ENCODE data around the gene TAS2R50.

Gene TAS2R50

DNA sequence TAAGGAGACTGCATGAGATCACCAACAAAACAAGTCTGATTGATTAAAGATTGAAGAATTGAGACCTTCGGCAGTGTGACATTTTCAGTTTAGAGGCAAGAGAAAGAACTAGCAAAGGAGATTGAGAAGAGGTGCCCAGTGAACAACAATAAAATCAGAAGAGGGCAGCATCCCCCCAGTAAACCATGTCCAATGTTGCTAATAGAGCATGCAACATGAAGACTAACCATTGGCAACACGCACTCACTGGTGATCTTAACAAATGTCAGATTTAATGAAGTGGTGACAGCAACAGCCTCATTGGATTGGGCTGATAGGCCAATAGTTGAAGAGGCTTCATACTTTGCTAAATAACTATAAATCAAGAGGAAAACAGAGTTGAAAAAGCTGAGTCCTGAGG lies 26.9 kb downstream of the TAS2R50 start:
- Histone ChIP-seq H3K9ac (ENCODE audit: low read depth in 1 of 2, low read length in 2 of 2) (no peak overlapping the region), H3K9me3 (ENCODE audit: control insufficient read depth in 1 of 2, low read length in 2 of 2) (no peaks in the 10 kb centered on the region)

DNA sequence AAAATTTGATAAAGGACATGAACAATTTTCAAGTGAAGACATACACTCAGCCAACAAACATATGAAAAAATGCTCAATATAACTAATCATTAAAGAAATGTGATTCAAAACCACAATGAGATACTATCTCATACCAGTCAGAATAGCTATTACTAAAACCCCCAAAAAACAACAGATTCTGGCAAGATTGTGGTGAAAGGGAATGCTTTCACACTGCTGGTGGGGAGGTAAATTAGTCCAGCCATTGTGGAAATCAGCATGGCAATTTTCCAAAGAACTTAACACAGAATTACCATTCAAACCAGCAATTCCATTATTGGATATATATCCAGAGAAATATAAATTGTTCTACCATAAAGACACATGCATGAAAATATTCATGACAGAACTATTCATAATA lies 29.0 kb downstream of the TAS2R50 start:
- Histone ChIP-seq H3K4me1 (ENCODE audit: control insufficient read depth in 1 of 2, insufficient read depth in 2 of 2, low read length in 2 of 2) (no peaks in the 10 kb centered on the region), H3K9me3 (ENCODE audit: control insufficient read depth in 1 of 2, low read length in 2 of 2) (no peaks in the 10 kb centered on the region), H3K4me3 (ENCODE audit: low read depth in 1 of 2, low read length in 2 of 2) (no peak overlapping the region), H3K9ac (ENCODE audit: low read depth in 1 of 2, low read length in 2 of 2) (no peak overlapping the region), H3K27me3 (ENCODE audit: control insufficient read depth in 1 of 2, insufficient read depth in 2 of 2, low read length in 2 of 2) (no peaks in the 10 kb centered on the region), H3K36me3 (ENCODE audit: control insufficient read depth in 1 of 2, insufficient read depth in 2 of 2, low read length in 2 of 2) (peaks cover 0 to 4% of the 10 kb centered on the region in 2 donors), H3K27ac (ENCODE audit: low read depth, low read length) (no peak overlapping the region)

More for the DNA sequence above, 26.9 kb downstream of the TAS2R50 start:
- H3K36me3 ChIP-seq (ENCODE audit: control insufficient read depth in 1 of 2, insufficient read depth in 2 of 2, low read length in 2 of 2) = peaks cover 0 to 4% of the 10 kb centered on the region in 2 donors
- H3K27me3 ChIP-seq (ENCODE audit: control insufficient read depth in 1 of 2, insufficient read depth in 2 of 2, low read length in 2 of 2) = no peaks in the 10 kb centered on the region
- H3K4me3 ChIP-seq (ENCODE audit: low read depth in 1 of 2, low read length in 2 of 2) = no peak overlapping the region
- no peak overlapping the region for H3K27ac ChIP-seq (ENCODE audit: low read depth, low read length)
- no peaks in the 10 kb centered on the region for H3K4me1 ChIP-seq (ENCODE audit: control insufficient read depth in 1 of 2, insufficient read depth in 2 of 2, low read length in 2 of 2)

DNA sequence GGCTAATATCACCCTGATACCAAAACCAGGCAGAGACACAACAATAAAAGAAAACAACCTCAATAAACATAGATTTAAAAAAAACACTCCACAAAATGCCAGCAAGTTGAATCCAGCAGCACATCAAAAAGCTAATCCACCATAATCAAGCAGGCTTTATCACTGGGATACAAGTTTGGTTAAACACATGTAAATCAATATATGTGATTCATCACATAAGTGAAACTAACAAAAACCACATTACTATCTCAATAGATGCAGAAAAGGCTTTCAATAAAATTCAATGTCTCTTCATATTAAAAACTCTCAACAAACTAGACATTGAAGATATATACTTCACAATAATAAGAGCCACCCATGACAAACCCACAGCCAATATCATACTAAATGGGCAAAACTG lies 30.6 kb downstream of the TAS2R50 start:
- Histone ChIP-seq H3K4me3 (ENCODE audit: low read depth in 1 of 2, low read length in 2 of 2) (no peak overlapping the region), H3K9me3 (ENCODE audit: control insufficient read depth in 1 of 2, low read length in 2 of 2) (no peaks in the 10 kb centered on the region), H3K9ac (ENCODE audit: low read depth in 1 of 2, low read length in 2 of 2) (no peak overlapping the region), H3K27me3 (ENCODE audit: control insufficient read depth in 1 of 2, insufficient read depth in 2 of 2, low read length in 2 of 2) (no peaks in the 10 kb centered on the region), H3K4me1 (ENCODE audit: control insufficient read depth in 1 of 2, insufficient read depth in 2 of 2, low read length in 2 of 2) (no peaks in the 10 kb centered on the region), H3K36me3 (ENCODE audit: control insufficient read depth in 1 of 2, insufficient read depth in 2 of 2, low read length in 2 of 2) (no peaks in the 10 kb centered on the region), H3K27ac (ENCODE audit: low read depth, low read length) (no peak overlapping the region)

DNA sequence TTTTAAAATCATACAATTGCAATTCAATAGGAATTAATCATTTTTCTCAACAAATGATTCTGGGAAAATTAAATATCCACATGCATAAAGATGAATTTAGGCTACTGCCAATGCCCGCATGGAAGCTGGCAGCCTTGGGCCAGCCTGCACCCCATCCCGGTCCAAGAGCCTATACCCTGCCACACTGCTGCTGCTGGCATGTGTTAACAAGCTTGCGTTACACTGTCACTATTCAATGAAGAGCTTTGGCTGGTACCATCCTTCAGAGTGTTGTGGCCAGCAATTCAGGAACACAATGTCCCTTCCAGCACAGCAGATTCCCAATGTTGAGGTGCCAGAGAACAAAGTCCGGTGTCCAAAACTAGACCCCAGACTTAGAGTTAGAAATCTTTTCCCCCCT lies 34.1 kb downstream of the TAS2R50 start:
- no peak overlapping the region for H3K9ac ChIP-seq (ENCODE audit: low read depth in 1 of 2, low read length in 2 of 2)
- H3K4me3 ChIP-seq (ENCODE audit: low read depth in 1 of 2, low read length in 2 of 2) = no peak overlapping the region
- no peaks in the 10 kb centered on the region for H3K4me1 ChIP-seq (ENCODE audit: control insufficient read depth in 1 of 2, insufficient read depth in 2 of 2, low read length in 2 of 2)
- peaks cover 0 to under 1% of the 10 kb centered on the region in 2 donors for H3K9me3 ChIP-seq (ENCODE audit: control insufficient read depth in 1 of 2, low read length in 2 of 2)
- H3K27me3 ChIP-seq (ENCODE audit: control insufficient read depth in 1 of 2, insufficient read depth in 2 of 2, low read length in 2 of 2) = no peaks in the 10 kb centered on the region
- H3K27ac ChIP-seq (ENCODE audit: low read depth, low read length) = no peak overlapping the region
- H3K36me3 ChIP-seq (ENCODE audit: control insufficient read depth in 1 of 2, insufficient read depth in 2 of 2, low read length in 2 of 2) = no peaks in the 10 kb centered on the region

DNA sequence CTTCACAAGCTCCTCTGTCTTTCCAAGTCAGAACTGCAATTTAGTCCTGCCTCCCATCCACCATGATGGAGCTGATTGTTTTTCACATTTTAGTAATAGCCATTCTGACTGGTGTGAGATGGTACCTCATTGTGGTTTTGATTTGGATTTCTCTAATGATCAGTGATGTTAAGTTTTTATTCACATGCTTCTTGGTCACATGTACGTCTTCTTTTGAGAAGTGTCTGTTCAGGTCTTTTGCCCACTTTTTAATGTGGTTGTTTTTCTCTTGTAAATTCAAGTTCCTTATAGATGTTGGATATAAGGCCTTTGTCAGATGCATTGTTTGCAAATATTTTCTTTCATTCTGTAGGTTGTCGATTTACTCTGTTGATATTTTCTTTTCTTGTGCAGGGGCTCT lies 43.5 kb downstream of the TAS2R50 start:
- H3K27me3 ChIP-seq (ENCODE audit: control insufficient read depth in 1 of 2, insufficient read depth in 2 of 2, low read length in 2 of 2) = no peaks in the 10 kb centered on the region
- peaks cover 0 to 4% of the 10 kb centered on the region in 2 donors for H3K9me3 ChIP-seq (ENCODE audit: control insufficient read depth in 1 of 2, low read length in 2 of 2)
- H3K27ac ChIP-seq (ENCODE audit: low read depth, low read length) = no peak overlapping the region
- no peaks in the 10 kb centered on the region for H3K4me1 ChIP-seq (ENCODE audit: control insufficient read depth in 1 of 2, insufficient read depth in 2 of 2, low read length in 2 of 2)
- no peaks in the 10 kb centered on the region for H3K36me3 ChIP-seq (ENCODE audit: control insufficient read depth in 1 of 2, insufficient read depth in 2 of 2, low read length in 2 of 2)
- no peak overlapping the region for H3K9ac ChIP-seq (ENCODE audit: low read depth in 1 of 2, low read length in 2 of 2)
- no peak overlapping the region for H3K4me3 ChIP-seq (ENCODE audit: low read depth in 1 of 2, low read length in 2 of 2)

DNA sequence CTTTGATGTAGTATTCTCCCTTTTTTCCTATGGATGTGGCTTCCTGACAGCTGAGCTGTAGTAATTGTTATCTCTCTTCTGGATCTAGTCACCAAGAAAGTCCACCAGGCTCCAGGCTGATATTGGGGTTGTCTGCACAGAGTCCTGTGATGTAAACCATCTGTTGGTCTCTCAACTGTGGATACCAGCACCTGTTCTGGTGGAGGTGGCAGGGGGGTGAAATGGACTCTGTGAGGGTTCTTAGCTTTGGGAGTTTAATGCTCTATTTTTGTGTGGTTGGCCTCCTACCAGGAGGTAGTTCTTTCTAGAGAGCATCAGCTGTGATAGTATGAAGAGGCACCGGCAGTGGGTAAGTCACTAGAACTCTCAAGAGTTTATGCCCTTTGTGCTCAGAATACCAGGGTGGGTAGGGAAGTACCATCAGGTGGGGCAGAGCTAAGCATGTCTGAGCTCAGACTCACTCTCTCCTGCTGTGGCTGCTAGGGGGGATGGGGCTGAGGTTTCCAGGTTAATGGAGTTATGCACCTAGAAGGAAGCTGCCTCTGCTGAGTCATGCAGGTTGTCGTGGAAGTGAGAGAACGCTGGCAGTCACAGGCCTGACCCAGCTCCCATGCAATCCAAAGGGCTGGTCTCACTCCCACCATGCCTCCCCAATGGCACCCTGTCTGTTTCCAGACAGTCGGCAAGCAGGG lies 44.6 kb downstream of the TAS2R50 start:
- Histone ChIP-seq H3K4me1 (ENCODE audit: control insufficient read depth in 1 of 2, insufficient read depth in 2 of 2, low read length in 2 of 2) (no peaks in the 10 kb centered on the region), H3K9ac (ENCODE audit: low read depth in 1 of 2, low read length in 2 of 2) (no peak overlapping the region), H3K27me3 (ENCODE audit: control insufficient read depth in 1 of 2, insufficient read depth in 2 of 2, low read length in 2 of 2) (no peaks in the 10 kb centered on the region), H3K9me3 (ENCODE audit: control insufficient read depth in 1 of 2, low read length in 2 of 2) (no peaks in the 10 kb centered on the region), H3K4me3 (ENCODE audit: low read depth in 1 of 2, low read length in 2 of 2) (no peak overlapping the region), H3K27ac (ENCODE audit: low read depth, low read length) (no peak overlapping the region), H3K36me3 (ENCODE audit: control insufficient read depth in 1 of 2, insufficient read depth in 2 of 2, low read length in 2 of 2) (no peaks in the 10 kb centered on the region)

DNA sequence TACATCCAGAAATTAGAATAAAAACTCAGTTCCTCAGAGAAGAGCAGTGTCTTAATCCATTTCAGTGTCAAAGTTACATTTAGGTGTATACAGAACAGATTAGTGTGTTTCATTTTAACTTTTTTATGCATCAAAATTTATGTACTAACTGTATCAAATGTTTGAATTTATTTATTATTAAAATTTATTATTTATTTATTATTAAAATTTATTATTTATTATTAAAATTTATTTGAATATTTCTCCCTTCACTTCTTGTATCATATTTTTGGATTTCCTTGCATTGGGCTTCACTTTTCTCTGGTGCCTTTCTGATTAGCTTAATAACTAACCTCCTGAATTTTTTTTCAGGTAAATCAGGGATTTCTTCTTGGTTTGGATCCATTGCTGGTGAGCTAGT lies 45.3 kb downstream of the TAS2R50 start:
- no peaks in the 10 kb centered on the region for H3K27me3 ChIP-seq (ENCODE audit: control insufficient read depth in 1 of 2, insufficient read depth in 2 of 2, low read length in 2 of 2)
- H3K4me1 ChIP-seq (ENCODE audit: control insufficient read depth in 1 of 2, insufficient read depth in 2 of 2, low read length in 2 of 2) = no peaks in the 10 kb centered on the region
- no peaks in the 10 kb centered on the region for H3K36me3 ChIP-seq (ENCODE audit: control insufficient read depth in 1 of 2, insufficient read depth in 2 of 2, low read length in 2 of 2)
- no peak overlapping the region for H3K27ac ChIP-seq (ENCODE audit: low read depth, low read length)
- H3K4me3 ChIP-seq (ENCODE audit: low read depth in 1 of 2, low read length in 2 of 2) = no peak overlapping the region
- H3K9me3 ChIP-seq (ENCODE audit: control insufficient read depth in 1 of 2, low read length in 2 of 2) = no peaks in the 10 kb centered on the region
- H3K9ac ChIP-seq (ENCODE audit: low read depth in 1 of 2, low read length in 2 of 2) = no peak overlapping the region

DNA sequence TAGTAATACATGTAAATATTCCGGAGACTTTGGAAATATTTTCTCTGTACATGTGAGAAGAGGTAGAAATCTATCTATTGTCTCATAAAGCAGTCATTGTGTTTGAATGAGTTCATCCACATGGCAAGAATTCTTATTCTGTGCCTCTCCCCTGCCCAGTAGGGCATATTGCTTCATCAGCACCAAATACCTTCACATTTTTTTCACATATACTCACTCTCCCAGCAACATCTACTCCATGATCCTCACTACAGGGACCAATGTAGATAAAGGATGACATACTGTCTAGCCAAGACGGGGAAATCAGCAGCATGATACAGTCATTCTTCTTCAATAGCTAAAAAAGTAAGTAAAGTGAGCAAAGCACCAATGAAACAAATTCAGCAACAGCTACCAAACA lies 46.3 kb downstream of the TAS2R50 start:
- no peak overlapping the region for H3K27ac ChIP-seq (ENCODE audit: low read depth, low read length)
- no peak overlapping the region for H3K4me3 ChIP-seq (ENCODE audit: low read depth in 1 of 2, low read length in 2 of 2)
- H3K27me3 ChIP-seq (ENCODE audit: control insufficient read depth in 1 of 2, insufficient read depth in 2 of 2, low read length in 2 of 2) = no peaks in the 10 kb centered on the region
- no peak overlapping the region for H3K9ac ChIP-seq (ENCODE audit: low read depth in 1 of 2, low read length in 2 of 2)
- no peaks in the 10 kb centered on the region for H3K36me3 ChIP-seq (ENCODE audit: control insufficient read depth in 1 of 2, insufficient read depth in 2 of 2, low read length in 2 of 2)
- no peaks in the 10 kb centered on the region for H3K9me3 ChIP-seq (ENCODE audit: control insufficient read depth in 1 of 2, low read length in 2 of 2)
- H3K4me1 ChIP-seq (ENCODE audit: control insufficient read depth in 1 of 2, insufficient read depth in 2 of 2, low read length in 2 of 2) = no peaks in the 10 kb centered on the region

DNA sequence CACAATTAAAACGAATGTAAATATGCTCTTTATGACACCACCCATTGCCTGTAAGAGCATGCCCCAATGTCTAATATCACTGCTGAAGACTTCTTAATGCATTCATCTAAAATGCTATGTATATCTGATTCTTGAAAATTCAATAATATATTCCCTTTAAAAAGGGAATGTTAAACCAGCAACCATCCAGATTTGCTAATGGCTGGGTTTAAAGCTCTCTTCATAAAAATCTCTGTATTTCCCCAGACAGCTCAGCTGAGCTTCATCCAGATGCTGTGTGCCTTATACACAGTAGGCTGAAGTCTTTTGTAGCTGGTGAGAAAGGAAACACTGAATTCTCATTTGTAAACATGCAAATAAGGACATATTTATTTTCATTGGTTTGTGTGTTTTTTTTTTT lies 47.5 kb downstream of the TAS2R50 start, which contains the start of gene TAS2R14:
Gene TAS2R14 (minus strand): TSS at position 101 of the 400 bp plus-strand sequence. CDS start 56 bp downstream, at position 45.
- H3K27me3 ChIP-seq (ENCODE audit: control insufficient read depth in 1 of 2, insufficient read depth in 2 of 2, low read length in 2 of 2) = no peaks in the 10 kb centered on the region
- H3K9ac ChIP-seq (ENCODE audit: low read depth in 1 of 2, low read length in 2 of 2) = no peak within 1 kb of the TSS
- no peak within 1 kb of the TSS for H3K27ac ChIP-seq (ENCODE audit: low read depth, low read length)
- H3K9me3 ChIP-seq (ENCODE audit: control insufficient read depth in 1 of 2, low read length in 2 of 2) = no peaks in the 10 kb centered on the region
- no peak within 1 kb of the TSS for H3K4me3 ChIP-seq (ENCODE audit: low read depth in 1 of 2, low read length in 2 of 2)
- H3K36me3 ChIP-seq (ENCODE audit: control insufficient read depth in 1 of 2, insufficient read depth in 2 of 2, low read length in 2 of 2) = no peaks in the 10 kb centered on the region
- H3K4me1 ChIP-seq (ENCODE audit: control insufficient read depth in 1 of 2, insufficient read depth in 2 of 2, low read length in 2 of 2) = no peaks in the 10 kb centered on the region

DNA sequence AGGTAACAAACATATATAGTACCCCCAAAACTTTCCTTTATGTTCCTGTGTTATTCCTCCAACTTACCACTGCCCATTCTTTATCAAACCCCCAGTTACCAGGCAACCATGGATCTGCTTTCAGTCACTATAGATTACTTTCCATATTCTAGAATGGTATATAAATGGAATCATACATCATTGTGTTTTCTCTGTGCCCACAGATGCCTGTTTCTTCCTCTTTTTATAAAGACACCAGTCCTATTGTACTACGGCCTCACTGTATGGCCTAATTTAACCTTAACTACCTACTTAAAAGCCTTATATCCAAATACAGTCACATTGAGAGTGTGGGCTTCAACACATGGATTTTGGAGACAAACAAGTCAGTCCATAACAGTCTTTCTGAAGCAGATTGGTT lies 50.2 kb downstream of the TAS2R50 start:
- H3K36me3 ChIP-seq (ENCODE audit: control insufficient read depth in 1 of 2, insufficient read depth in 2 of 2, low read length in 2 of 2) = no peaks in the 10 kb centered on the region
- H3K9me3 ChIP-seq (ENCODE audit: control insufficient read depth in 1 of 2, low read length in 2 of 2) = no peaks in the 10 kb centered on the region
- no peak overlapping the region for H3K4me3 ChIP-seq (ENCODE audit: low read depth in 1 of 2, low read length in 2 of 2)
- no peak overlapping the region for H3K9ac ChIP-seq (ENCODE audit: low read depth in 1 of 2, low read length in 2 of 2)
- no peak overlapping the region for H3K27ac ChIP-seq (ENCODE audit: low read depth, low read length)
- no peaks in the 10 kb centered on the region for H3K27me3 ChIP-seq (ENCODE audit: control insufficient read depth in 1 of 2, insufficient read depth in 2 of 2, low read length in 2 of 2)
- no peaks in the 10 kb centered on the region for H3K4me1 ChIP-seq (ENCODE audit: control insufficient read depth in 1 of 2, insufficient read depth in 2 of 2, low read length in 2 of 2)

All from duodenal mucosa (tissue), 2 donors.